ENCODE data around the gene PMM2. TPM values are rescaled to one million over a fixed set of nuclear protein-coding genes. Genes with fewer than 3 reads are reported as not detected.

PMM2 gene
- total RNA-seq, 1 donor from 2014 or later = 26.5 TPM

DNA sequence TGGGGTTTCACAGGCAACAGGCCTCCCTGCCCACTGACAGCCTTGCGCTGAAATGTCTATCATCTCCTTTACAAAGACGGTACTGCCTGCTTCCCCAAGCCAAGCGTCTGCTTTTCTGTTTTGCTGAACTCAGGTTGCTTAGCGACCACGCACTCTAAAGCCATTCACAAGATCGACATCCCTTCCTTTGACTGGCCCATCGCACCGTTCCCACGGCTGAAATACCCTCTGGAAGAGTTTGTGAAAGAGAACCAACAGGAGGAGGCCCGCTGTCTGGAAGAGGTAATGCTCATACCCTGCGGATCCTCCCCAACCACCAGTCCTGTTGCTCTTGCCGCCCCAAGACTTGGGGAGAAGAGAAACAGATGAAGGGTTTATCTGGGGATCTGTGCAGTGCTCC lies 28.9 kb upstream of the PMM2 start:
- Mint-ChIP-seq H3K4me3 (ENCODE audit: low read depth) (no peak overlapping the region), H3K27ac (no peak overlapping the region), H3K4me1 (ENCODE audit: low read depth) (no peaks in the 10 kb centered on the region), H3K36me3 (ENCODE audit: insufficient read depth) (peaks cover 20% of the 10 kb centered on the region), H3K9me3 (ENCODE audit: low read depth) (no peaks in the 10 kb centered on the region), H3K27me3 (no peaks in the 10 kb centered on the region)
- no peak for DNase-seq (ENCODE audit: low spot score, unreplicated experiment)
- TF ChIP-seq, protein P1, sequence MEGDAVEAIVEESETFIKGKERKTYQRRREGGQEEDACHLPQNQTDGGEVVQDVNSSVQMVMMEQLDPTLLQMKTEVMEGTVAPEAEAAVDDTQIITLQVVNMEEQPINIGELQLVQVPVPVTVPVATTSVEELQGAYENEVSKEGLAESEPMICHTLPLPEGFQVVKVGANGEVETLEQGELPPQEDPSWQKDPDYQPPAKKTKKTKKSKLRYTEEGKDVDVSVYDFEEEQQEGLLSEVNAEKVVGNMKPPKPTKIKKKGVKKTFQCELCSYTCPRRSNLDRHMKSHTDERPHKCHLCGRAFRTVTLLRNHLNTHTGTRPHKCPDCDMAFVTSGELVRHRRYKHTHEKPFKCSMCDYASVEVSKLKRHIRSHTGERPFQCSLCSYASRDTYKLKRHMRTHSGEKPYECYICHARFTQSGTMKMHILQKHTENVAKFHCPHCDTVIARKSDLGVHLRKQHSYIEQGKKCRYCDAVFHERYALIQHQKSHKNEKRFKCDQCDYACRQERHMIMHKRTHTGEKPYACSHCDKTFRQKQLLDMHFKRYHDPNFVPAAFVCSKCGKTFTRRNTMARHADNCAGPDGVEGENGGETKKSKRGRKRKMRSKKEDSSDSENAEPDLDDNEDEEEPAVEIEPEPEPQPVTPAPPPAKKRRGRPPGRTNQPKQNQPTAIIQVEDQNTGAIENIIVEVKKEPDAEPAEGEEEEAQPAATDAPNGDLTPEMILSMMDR (IDR thresholded peaks at IDR 0.05; ENCODE audit: unreplicated experiment) = no peak

GRCh38 chr16:8773537-8773936 lies 24.1 kb upstream of the PMM2 start:
- H3K4me1 Mint-ChIP-seq (ENCODE audit: low read depth) = peaks cover 2% of the 10 kb centered on the region
- H3K9me3 Mint-ChIP-seq (ENCODE audit: low read depth) = no peaks in the 10 kb centered on the region
- H3K4me3 Mint-ChIP-seq (ENCODE audit: low read depth) = no peak overlapping the region
- DNase-seq (ENCODE audit: low spot score, unreplicated experiment) = no peak
- TF ChIP-seq, protein P1 (IDR thresholded peaks at IDR 0.05; ENCODE audit: unreplicated experiment) = no peak
- H3K36me3 Mint-ChIP-seq (ENCODE audit: insufficient read depth) = peaks cover 31% of the 10 kb centered on the region
- no peaks in the 10 kb centered on the region for H3K27me3 Mint-ChIP-seq
- no peak overlapping the region for H3K27ac Mint-ChIP-seq

GRCh38 chr16:8774208-8774607 lies 23.4 kb upstream of the PMM2 start:
- Mint-ChIP-seq H3K36me3 (ENCODE audit: insufficient read depth) (peaks cover 29% of the 10 kb centered on the region), H3K27me3 (no peaks in the 10 kb centered on the region), H3K4me1 (ENCODE audit: low read depth) (peaks cover 2% of the 10 kb centered on the region), H3K27ac (no peak overlapping the region), H3K9me3 (ENCODE audit: low read depth) (no peaks in the 10 kb centered on the region), H3K4me3 (ENCODE audit: low read depth) (no peak overlapping the region)
- DNase-seq (ENCODE audit: low spot score, unreplicated experiment) = no peak
- TF ChIP-seq, protein P1 (IDR thresholded peaks at IDR 0.05; ENCODE audit: unreplicated experiment) = no peak

DNA sequence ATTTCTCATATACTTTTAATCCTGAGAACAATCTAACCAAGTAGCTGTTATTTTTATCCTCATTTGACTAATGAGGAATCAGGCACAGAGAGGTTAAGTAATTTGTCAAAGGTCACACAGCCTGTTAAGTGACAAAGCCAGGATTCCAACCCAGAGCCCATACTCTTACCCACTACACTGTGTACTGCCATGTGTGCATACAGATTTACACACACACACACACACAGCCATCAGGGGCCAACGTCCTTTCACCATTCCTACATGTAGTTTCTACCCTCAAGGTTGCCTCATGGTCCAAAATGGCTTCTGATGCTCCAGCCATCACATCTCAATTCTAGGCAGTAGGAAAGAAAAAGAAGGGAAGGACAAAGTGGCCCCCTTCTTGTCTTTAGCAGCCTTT lies 22.3 kb upstream of the PMM2 start:
- TF ChIP-seq, protein P1 (IDR thresholded peaks at IDR 0.05; ENCODE audit: unreplicated experiment) = no peak
- Mint-ChIP-seq H3K4me1 (ENCODE audit: low read depth) (peaks cover 2% of the 10 kb centered on the region), H3K27ac (no peak overlapping the region), H3K27me3 (no peaks in the 10 kb centered on the region), H3K36me3 (ENCODE audit: insufficient read depth) (peaks cover 37% of the 10 kb centered on the region), H3K9me3 (ENCODE audit: low read depth) (no peaks in the 10 kb centered on the region), H3K4me3 (ENCODE audit: low read depth) (no peak overlapping the region)
- DNase-seq (ENCODE audit: low spot score, unreplicated experiment) = no peak

GRCh38 chr16:8776129-8776584 lies 21.5 kb upstream of the PMM2 start:
- no peak overlapping the region for H3K27ac Mint-ChIP-seq

More at GRCh38 chr16:8776129-8776584, 21.5 kb upstream of the PMM2 start:
- Mint-ChIP-seq H3K27me3 (no peaks in the 10 kb centered on the region), H3K4me3 (ENCODE audit: low read depth) (no peak overlapping the region), H3K36me3 (ENCODE audit: insufficient read depth) (peaks cover 37% of the 10 kb centered on the region), H3K9me3 (ENCODE audit: low read depth) (no peaks in the 10 kb centered on the region), H3K4me1 (ENCODE audit: low read depth) (peaks cover 2% of the 10 kb centered on the region)
- TF ChIP-seq, protein P1 (IDR thresholded peaks at IDR 0.05; ENCODE audit: unreplicated experiment) = no peak
- DNase-seq (ENCODE audit: low spot score, unreplicated experiment) = no peak
